Muscle of leg (tissue), 11 donors: ENCODE measurements around the gene HOXA3. TPM values are rescaled to one million over a fixed set of nuclear protein-coding genes. Genes with fewer than 3 reads are reported as not detected.

ENCODE experiments used
- DNase-seq: peaks from one replicate; pipeline ENCODE4 v3.0.0; 2013
- H3K27ac ChIP-seq: one replicate; pipeline ENCODE4 v1.5.1; 2013; ENCODE audit warnings: mild to moderate bottlenecking, low read length, control low read depth
- H3K27me3 ChIP-seq: one replicate; pipeline ENCODE4 v1.6.1; 2013; ENCODE audit warnings: low read length; ENCODE audit not compliant: control insufficient read depth, insufficient read depth
- H3K36me3 ChIP-seq: one replicate; pipeline ENCODE4 v1.6.1; 2013; ENCODE audit warnings: low read length; ENCODE audit not compliant: control insufficient read depth, insufficient read depth
- H3K4me1 ChIP-seq: one replicate; pipeline ENCODE4 v1.6.1; 2013; ENCODE audit warnings: low read length; ENCODE audit not compliant: control insufficient read depth, insufficient read depth
- H3K4me3 ChIP-seq: one replicate; pipeline ENCODE4 v1.5.1; 2013; ENCODE audit warnings: low read length, control low read depth
- H3K9me3 ChIP-seq: replicated peaks from 2 replicates; pipeline ENCODE4 v1.6.1; 2013; ENCODE audit warnings: low read depth, low read length; ENCODE audit not compliant: control insufficient read depth
- WGBS: methylation state at CpG from one replicate; pipeline ENCODE4 v1.1.5; 2013; ENCODE audit warnings: missing lambda C conversion rate; ENCODE audit not compliant: insufficient coverage; 5-methylcytosine and 5-hydroxymethylcytosine counted together
- polyA plus RNA-seq, 8 donors: library from polyadenylated mRNA; unstranded; fragments of 120-200 nt; gene quantifications; one replicate each; pipeline versions ENCODE4 v1.2.1 to v1.2.3, GENCODE V29; 2013; ENCODE audit warnings: inconsistent platforms in 1 of 8, low replicate concordance in 1 of 8; ENCODE audit not compliant: insufficient read length in 8 of 8, insufficient read depth in 1 of 8
- total RNA-seq: library from RNA; stranded (reverse); fragments of 120-200 nt; gene quantifications from one replicate; pipeline ENCODE4 v1.2.4, GENCODE V29; 2013

Gene HOXA3
- total and polyA plus RNA-seq, 9 donors: 4.7 to 12.5 (median 9.3) TPM

DNA sequence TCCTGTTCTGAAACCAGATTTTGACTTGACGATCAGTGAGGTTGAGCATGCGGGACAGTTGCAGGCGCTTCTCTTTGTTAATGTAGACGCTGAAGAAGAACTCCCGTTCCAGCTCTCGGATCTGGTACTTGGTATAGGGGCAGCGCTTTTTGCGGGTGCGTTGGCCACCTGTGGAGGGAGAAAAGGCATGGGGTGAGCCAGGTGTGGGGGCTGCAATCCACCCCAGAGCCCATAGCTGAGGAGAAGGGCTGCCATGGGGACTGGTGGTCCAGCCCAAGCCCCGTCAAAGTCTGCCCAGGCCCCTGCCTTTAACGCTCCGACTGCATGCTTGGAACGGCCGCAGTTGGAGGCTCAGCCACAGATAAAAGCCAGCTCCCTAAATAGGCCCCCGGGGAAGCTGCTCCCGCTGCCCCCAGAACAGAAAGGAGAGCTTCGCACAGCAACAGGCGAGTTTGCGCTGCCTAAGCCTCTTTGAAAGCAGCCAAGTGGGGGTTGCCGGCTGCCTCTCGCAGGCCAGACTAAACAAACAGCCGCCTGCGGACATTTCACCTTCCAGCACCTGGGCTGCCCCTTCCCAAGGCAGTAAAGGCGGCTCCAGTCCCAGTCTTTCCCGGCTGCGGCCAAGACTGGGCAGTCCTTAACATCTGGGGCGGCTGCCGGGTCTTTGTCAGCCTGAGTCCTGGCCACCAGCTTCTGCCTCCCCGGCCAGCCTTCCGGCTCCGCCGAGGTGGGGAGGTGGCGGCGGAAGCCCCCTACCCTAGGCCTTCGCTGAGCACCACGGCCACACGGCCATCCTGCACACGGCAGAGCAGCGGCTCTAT lies 30.7 kb upstream of the HOXA3 start:
- Histone ChIP-seq H3K4me1 (peaks cover 68% of the 10 kb centered on the region), H3K4me3 (peak overlapping the region; percentile 71), H3K36me3 (no peaks in the 10 kb centered on the region), H3K27ac (peak overlapping the region; percentile 87), H3K27me3 (peaks cover 78% of the 10 kb centered on the region), H3K9me3 (no peaks in the 10 kb centered on the region)
- peak; percentile 56 for DNase-seq
- WGBS: 24% methylated on average over 28 of the region's 39 CpGs

GRCh38 chr7:27182285-27182841 lies 30.0 kb upstream of the HOXA3 start:
- H3K4me3 ChIP-seq: peak overlapping the region; percentile 71
- peaks cover 70% of the 10 kb centered on the region for H3K4me1 ChIP-seq
- no peak for DNase-seq
- H3K27ac ChIP-seq: peak overlapping the region; percentile 87
- H3K9me3 ChIP-seq: no peaks in the 10 kb centered on the region
- 33% methylated on average over 1 of the region's 4 CpGs for WGBS
- H3K36me3 ChIP-seq: no peaks in the 10 kb centered on the region
- H3K27me3 ChIP-seq: peaks cover 71% of the 10 kb centered on the region

- WGBS: no CpG with 5 or more reads among the region's 4 CpGs
- Histone ChIP-seq H3K4me3 (no peak overlapping the region), H3K36me3 (no peaks in the 10 kb centered on the region), H3K9me3 (no peaks in the 10 kb centered on the region), H3K27ac (peak overlapping the region; percentile 87), H3K4me1 (peaks cover 72% of the 10 kb centered on the region), H3K27me3 (peaks cover 73% of the 10 kb centered on the region)
- DNase-seq: peak; percentile 46
Measured at GRCh38 chr7:27181795-27182275, 29.5 kb upstream of the HOXA3 start.

GRCh38 chr7:27180431-27181420 lies 28.3 kb upstream of the HOXA3 start:
- H3K4me1 ChIP-seq: peaks cover 76% of the 10 kb centered on the region
- H3K4me3 ChIP-seq: no peak overlapping the region
- no peaks in the 10 kb centered on the region for H3K36me3 ChIP-seq
- no peaks in the 10 kb centered on the region for H3K9me3 ChIP-seq
- H3K27me3 ChIP-seq: peaks cover 73% of the 10 kb centered on the region
- peak overlapping the region; percentile 96 for H3K27ac ChIP-seq
- peak; percentile 50 for DNase-seq
- 46% methylated on average over 4 of the region's 12 CpGs for WGBS

DNA sequence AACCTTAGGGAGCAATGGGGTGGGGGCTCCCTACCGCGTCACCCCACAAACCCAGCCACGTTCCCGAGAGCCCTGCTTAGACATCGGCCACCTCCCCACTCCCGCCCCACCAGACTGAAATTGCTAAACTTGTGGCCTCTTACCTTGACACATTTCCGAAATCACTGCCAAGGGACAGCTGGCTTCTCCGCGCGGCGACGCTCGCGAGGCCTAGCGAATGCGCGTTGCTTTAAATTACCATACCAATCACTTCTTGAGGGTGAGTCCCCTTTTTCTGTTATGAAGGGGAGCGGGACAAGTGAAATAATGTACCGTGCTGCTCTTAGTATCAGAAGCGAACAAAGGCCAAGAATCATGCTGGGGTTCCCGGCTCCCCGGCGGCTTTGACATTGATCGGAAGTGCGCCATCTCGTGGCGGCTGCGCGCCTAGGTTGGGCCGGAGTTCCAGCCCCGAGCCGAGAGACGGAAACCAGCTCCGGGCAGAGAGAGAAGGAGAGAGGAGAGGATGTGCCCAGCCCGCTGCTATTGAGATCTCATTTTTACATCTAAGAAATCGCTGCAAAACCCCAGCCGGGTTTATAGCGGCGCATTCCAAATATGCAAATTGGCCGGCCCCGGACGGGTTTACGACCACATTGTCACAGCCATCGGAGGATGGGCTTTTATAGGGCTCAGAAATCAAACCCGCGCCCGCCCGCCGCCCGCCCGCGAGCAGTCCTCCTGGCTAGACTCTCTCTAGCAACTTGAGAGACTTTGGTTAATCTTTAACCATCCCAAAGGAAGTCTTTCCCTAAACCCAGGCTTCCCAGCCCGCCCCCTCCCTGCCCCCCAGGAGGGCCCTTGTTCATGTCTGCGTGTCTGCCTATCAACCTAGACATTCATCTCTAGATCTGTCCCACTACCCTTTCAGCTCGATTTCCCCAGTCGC lies 27.4 kb upstream of the HOXA3 start:
- 7% methylated on average over 41 of the region's 56 CpGs for WGBS
- H3K27me3 ChIP-seq: peaks cover 71% of the 10 kb centered on the region
- peak overlapping the region; percentile 96 for H3K27ac ChIP-seq
- DNase-seq: peak; percentile 94
- no peaks in the 10 kb centered on the region for H3K9me3 ChIP-seq
- no peaks in the 10 kb centered on the region for H3K36me3 ChIP-seq
- peak overlapping the region; percentile 62 for H3K4me3 ChIP-seq
- H3K4me1 ChIP-seq: peaks cover 78% of the 10 kb centered on the region

GRCh38 chr7:27179030-27179429 lies 26.6 kb upstream of the HOXA3 start:
- peak overlapping the region; percentile 62 for H3K4me3 ChIP-seq
- peaks cover 80% of the 10 kb centered on the region for H3K4me1 ChIP-seq
- 15% methylated on average over 9 of the region's 14 CpGs for WGBS
- H3K9me3 ChIP-seq: no peaks in the 10 kb centered on the region
- peak; percentile 72 for DNase-seq
- H3K27ac ChIP-seq: peak overlapping the region; percentile 96
- H3K27me3 ChIP-seq: peaks cover 72% of the 10 kb centered on the region
- no peaks in the 10 kb centered on the region for H3K36me3 ChIP-seq

- Histone ChIP-seq H3K4me1 (peaks cover 75% of the 10 kb centered on the region), H3K9me3 (no peaks in the 10 kb centered on the region), H3K4me3 (peak overlapping the region; percentile 62), H3K27me3 (peaks cover 66% of the 10 kb centered on the region), H3K36me3 (no peaks in the 10 kb centered on the region), H3K27ac (peak overlapping the region; percentile 96)
- peak; percentile 76 for DNase-seq
- 38% methylated on average over 3 of the region's 6 CpGs for WGBS
Measured at GRCh38 chr7:27178366-27178765, 26.0 kb upstream of the HOXA3 start.

DNA sequence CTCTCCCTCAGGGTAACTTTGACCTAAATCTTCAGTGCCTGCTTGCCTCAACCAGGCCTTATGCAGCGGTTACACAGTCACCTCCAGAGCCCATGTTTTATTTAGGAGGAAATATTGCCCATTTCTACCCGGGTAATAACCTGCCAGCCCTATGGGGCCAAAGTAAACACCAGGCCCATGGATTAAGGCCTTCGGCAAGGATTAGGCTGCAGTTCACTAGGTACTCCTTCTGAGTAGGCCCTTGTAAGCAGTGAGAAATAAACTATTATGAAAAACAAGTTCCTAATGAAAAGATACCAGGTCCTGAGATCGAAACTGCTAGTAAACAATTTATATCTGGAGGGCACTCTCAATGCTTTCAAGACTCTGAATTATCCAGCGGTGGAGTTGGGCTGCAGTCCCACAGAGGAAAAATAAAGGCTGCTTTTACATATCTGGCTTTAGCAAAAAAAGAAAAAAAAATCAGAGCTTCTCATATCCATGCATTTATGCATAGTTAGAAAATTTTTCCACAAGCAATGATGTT lies 25.5 kb upstream of the HOXA3 start:
- WGBS: no CpG with 5 or more reads among the region's 5 CpGs
- peak; percentile 47 for DNase-seq
- peaks cover 70% of the 10 kb centered on the region for H3K4me1 ChIP-seq

More for the DNA sequence above, 25.5 kb upstream of the HOXA3 start:
- no peaks in the 10 kb centered on the region for H3K9me3 ChIP-seq
- peak overlapping the region; percentile 62 for H3K4me3 ChIP-seq
- H3K27ac ChIP-seq: peak overlapping the region; percentile 96
- H3K36me3 ChIP-seq: no peaks in the 10 kb centered on the region
- peaks cover 64% of the 10 kb centered on the region for H3K27me3 ChIP-seq
